Measurements from ENCODE around the gene RPS6KB2. TPM values are rescaled to one million over a fixed set of nuclear protein-coding genes. Genes with fewer than 3 reads are reported as not detected.

RPS6KB2 gene
- polyA plus RNA-seq, 1 experiment = 59.9 TPM

DNA sequence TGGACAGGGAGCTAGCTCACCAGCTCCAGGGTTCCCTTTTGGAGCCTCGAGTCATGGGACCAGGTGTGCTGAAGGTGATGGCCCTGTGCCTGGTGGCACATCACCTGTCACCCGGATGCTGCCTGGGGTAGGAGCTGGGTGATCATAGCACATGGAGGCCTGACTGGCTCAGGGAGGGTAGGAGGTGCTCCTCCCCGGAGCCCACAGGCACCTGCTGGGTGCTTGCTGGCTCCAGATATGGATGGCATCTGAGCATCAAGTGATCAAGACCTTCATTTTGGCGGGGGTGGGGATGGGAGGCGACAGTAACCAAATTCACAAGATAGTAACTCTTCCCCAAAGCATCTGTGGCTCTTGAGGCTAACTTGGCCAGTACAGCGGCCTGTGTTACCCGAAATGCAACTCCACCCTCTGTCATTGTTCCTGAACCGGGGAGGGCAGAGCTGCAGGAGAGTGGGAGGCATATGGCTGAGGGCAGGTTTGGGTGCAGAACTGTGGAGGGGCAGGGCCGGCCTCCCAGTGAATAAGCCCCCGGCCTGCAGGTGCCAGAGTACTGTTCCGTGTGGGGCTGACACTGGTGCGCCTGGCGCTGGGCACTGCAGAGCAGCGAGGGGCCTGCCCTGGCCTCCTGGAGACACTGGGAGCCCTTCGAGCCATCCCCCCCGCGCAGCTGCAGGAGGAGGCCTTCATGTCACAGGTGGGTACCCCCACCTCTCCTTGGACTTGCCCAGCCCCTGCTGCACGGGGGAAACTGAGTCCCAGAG, 19.7 kb upstream of the RPS6KB2 start:
- TF ChIP-seq, protein P1, sequence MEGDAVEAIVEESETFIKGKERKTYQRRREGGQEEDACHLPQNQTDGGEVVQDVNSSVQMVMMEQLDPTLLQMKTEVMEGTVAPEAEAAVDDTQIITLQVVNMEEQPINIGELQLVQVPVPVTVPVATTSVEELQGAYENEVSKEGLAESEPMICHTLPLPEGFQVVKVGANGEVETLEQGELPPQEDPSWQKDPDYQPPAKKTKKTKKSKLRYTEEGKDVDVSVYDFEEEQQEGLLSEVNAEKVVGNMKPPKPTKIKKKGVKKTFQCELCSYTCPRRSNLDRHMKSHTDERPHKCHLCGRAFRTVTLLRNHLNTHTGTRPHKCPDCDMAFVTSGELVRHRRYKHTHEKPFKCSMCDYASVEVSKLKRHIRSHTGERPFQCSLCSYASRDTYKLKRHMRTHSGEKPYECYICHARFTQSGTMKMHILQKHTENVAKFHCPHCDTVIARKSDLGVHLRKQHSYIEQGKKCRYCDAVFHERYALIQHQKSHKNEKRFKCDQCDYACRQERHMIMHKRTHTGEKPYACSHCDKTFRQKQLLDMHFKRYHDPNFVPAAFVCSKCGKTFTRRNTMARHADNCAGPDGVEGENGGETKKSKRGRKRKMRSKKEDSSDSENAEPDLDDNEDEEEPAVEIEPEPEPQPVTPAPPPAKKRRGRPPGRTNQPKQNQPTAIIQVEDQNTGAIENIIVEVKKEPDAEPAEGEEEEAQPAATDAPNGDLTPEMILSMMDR (IDR thresholded peaks at IDR 0.05; ENCODE audit: insufficient read depth, low read depth, low read length) = no peak
- POLR2A ChIA-PET = no interaction called here

GRCh38 chr11:67409261-67409666, 19.0 kb upstream of the RPS6KB2 start:
- DNase-seq (ENCODE audit: low read depth) = no peak
- H3K4me3 ChIP-seq (ENCODE audit: low read depth, low read length) = no peak overlapping the region
- H3K36me3 ChIP-seq (ENCODE audit: control insufficient read depth, insufficient read depth, low read length) = no peaks in the 10 kb centered on the region
- POLR2A ChIA-PET = no interaction called here
- peaks cover 14% of the 10 kb centered on the region for H3K27me3 ChIP-seq (ENCODE audit: control insufficient read depth, insufficient read depth, low read length)
- CTCF ChIA-PET = interaction anchor here (1.2 kb wide), 1 partner anchor 58 kb away, joined by 3 read pairs; no protein-coding TSS in a partner anchor
- TF ChIP-seq, protein P1 (IDR thresholded peaks at IDR 0.05; ENCODE audit: insufficient read depth, low read depth, low read length) = no peak

More for the DNA sequence above, 19.7 kb upstream of the RPS6KB2 start:
- Histone ChIP-seq H3K27me3 (ENCODE audit: control insufficient read depth, insufficient read depth, low read length) (peaks cover 14% of the 10 kb centered on the region), H3K4me3 (ENCODE audit: low read depth, low read length) (no peak overlapping the region), H3K36me3 (ENCODE audit: control insufficient read depth, insufficient read depth, low read length) (no peaks in the 10 kb centered on the region)
- DNase-seq (ENCODE audit: low read depth) = no peak
- CTCF ChIA-PET = interaction anchor here (1.2 kb wide), 1 partner anchor 57 kb away, joined by 3 read pairs; no protein-coding TSS in a partner anchor

DNA sequence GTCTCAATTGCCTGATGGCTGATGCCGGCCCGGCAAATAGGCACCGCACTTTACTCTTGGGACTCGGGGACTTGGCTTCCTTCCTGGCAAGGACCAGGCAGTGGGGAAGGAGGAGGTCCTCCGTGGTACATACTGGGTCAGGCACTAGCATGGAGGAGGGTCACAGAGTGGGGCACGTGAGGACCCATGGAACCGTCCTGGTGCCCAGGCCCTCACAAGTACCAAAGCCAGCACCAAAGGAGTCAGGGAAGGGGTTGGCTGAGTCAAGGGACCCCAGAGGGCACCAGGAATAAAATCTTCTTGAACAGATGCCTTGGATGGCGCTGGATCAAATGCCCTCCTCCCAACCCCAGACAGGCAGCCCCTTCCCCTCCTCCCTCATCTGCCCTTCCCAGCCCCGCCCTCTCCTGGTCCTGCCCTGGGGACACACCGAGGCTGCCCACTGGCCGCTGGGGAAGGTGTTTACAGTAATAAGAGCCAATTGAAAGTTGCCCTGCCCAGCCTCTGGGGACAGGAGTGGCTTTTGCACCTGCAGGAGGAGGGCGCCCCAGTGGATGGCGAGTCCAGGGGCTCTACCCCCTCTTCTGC, 18.4 kb upstream of the RPS6KB2 start:
- Histone ChIP-seq H3K27me3 (ENCODE audit: control insufficient read depth, insufficient read depth, low read length) (peaks cover 14% of the 10 kb centered on the region), H3K36me3 (ENCODE audit: control insufficient read depth, insufficient read depth, low read length) (no peaks in the 10 kb centered on the region), H3K4me3 (ENCODE audit: low read depth, low read length) (no peak overlapping the region)
- ChIA-PET CTCF (no interaction called here), POLR2A (no interaction called here)
- TF ChIP-seq, protein P1 (IDR thresholded peaks at IDR 0.05; ENCODE audit: insufficient read depth, low read depth, low read length) = no peak
- no peak for DNase-seq (ENCODE audit: low read depth)

GRCh38 chr11:67410369-67410831, 17.9 kb upstream of the RPS6KB2 start:
- Histone ChIP-seq H3K27me3 (ENCODE audit: control insufficient read depth, insufficient read depth, low read length) (peaks cover 17% of the 10 kb centered on the region), H3K4me3 (ENCODE audit: low read depth, low read length) (no peak overlapping the region), H3K36me3 (ENCODE audit: control insufficient read depth, insufficient read depth, low read length) (no peaks in the 10 kb centered on the region)
- POLR2A ChIA-PET = no interaction called here
- no peak for DNase-seq (ENCODE audit: low read depth)
- TF ChIP-seq, protein P1 (IDR thresholded peaks at IDR 0.05; ENCODE audit: insufficient read depth, low read depth, low read length) = no peak
- CTCF ChIA-PET = no interaction called here

DNA sequence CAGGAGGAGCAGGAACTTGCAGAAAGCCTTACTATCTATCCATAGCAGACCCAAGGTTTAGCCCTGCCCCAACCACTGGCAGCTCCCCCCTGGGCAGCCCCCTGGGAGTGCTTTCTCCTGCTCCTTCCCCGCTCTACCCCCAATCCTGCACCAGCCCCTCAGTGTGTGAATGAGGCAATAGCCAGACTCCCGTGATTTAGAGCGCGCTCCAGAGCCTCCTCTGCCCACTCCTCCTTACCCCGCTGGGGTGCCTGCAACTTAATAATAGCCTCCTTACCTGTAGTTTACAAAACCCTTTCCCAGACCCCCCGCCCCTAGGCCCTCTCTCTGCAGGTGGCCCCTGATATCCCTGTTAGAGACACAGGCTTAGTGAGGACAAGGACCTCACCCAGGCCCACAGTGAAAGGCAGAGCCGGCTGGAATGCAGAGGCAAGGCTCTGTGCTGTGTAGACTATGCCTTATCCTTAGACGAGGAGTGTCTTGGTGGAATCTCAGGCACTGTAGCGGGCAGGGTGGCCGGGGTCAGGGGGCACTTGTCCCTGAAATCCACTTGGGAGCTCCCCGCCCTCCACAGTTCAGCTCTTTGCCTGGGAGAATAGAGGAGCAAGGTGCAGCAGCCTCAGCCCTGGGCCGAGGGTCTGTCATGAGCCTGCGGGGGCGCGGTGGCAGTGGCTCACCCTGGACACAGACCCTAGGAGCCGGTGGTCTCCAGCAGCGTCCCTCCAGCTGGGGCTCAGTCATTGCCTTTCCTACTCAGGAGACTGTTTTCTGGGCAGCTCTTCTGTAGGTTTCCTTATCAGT, 17.1 kb upstream of the RPS6KB2 start:
- ChIA-PET POLR2A (no interaction called here), CTCF (interaction anchor here (1.9 kb wide), 1 partner anchor 29 kb away, joined by 5 read pairs; no protein-coding TSS in a partner anchor)
- TF ChIP-seq, protein P1 (IDR thresholded peaks at IDR 0.05; ENCODE audit: insufficient read depth, low read depth, low read length) = no peak
- peaks cover 17% of the 10 kb centered on the region for H3K27me3 ChIP-seq (ENCODE audit: control insufficient read depth, insufficient read depth, low read length)
- H3K4me3 ChIP-seq (ENCODE audit: low read depth, low read length) = no peak overlapping the region
- no peak for DNase-seq (ENCODE audit: low read depth)
- no peaks in the 10 kb centered on the region for H3K36me3 ChIP-seq (ENCODE audit: control insufficient read depth, insufficient read depth, low read length)
